ENCODE results near the gene BMP2.

Gene BMP2

DNA sequence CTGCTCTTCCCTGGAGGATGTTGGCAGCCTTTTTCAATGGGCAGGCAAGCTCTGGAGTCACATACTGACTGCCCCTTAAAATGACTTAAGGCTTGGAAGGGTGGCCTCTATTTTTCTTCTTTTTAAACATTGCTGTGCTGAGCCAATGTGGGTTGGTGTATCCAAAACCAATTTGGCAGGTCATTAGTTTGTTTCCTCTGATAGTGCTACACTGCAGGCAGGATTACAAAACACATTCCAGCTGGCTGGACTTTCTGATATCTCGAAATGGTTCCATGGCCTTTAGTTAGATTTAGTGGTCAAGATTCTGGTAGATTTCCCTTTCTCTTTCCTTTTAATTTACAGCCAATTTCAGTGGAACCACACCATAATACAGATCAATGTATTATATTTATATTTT lies 28.1 kb upstream of the BMP2 start:
- H3K36me3 ChIP-seq (ENCODE audit: control insufficient read depth in 5 of 5, insufficient read depth in 5 of 5, low read length in 5 of 5) = no peaks in the 10 kb centered on the region
- no peak overlapping the region for H3K4me3 ChIP-seq (ENCODE audit: low read depth in 1 of 5, low read length in 5 of 5)
- H3K27ac ChIP-seq (ENCODE audit: low read depth, low read length) = no peak overlapping the region
- H3K27me3 ChIP-seq (ENCODE audit: control insufficient read depth in 5 of 5, insufficient read depth in 4 of 5, low read length in 5 of 5) = no peaks in the 10 kb centered on the region
- peaks cover 0 to 5% (median 0%) of the 10 kb centered on the region in 5 donors for H3K9me3 ChIP-seq (ENCODE audit: control insufficient read depth in 5 of 5, low read length in 5 of 5)
- H3K4me1 ChIP-seq (ENCODE audit: control insufficient read depth in 5 of 5, insufficient read depth in 5 of 5, low read length in 5 of 5) = peaks cover 0 to 15% (median 8%) of the 10 kb centered on the region in 5 donors
- no peak overlapping the region for H3K9ac ChIP-seq (ENCODE audit: low read length in 5 of 5)

DNA sequence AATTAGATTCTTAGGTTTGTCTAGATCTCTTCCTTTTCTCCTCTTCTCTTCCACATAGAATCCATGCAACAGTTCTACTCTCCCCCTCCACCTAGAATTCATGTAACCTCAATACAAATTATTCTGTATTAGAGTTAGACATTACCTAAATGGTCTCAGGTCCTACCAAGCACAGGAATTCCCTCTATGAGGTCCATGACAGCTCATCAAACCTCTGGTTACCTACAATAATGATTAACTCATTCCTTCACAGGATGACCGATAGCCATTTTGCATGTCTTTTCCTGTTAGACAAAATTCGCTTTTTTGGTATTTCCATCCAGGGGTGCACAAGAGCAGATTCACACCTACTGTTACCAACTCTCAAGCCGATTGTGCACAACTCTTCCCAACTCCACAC lies 27.4 kb upstream of the BMP2 start:
- peaks cover 0 to under 1% (median 0%) of the 10 kb centered on the region in 5 donors for H3K9me3 ChIP-seq (ENCODE audit: control insufficient read depth in 5 of 5, low read length in 5 of 5)
- no peak overlapping the region for H3K4me3 ChIP-seq (ENCODE audit: low read depth in 1 of 5, low read length in 5 of 5)
- H3K9ac ChIP-seq (ENCODE audit: low read length in 5 of 5) = no peak overlapping the region
- peaks cover 0 to 15% (median 8%) of the 10 kb centered on the region in 5 donors for H3K4me1 ChIP-seq (ENCODE audit: control insufficient read depth in 5 of 5, insufficient read depth in 5 of 5, low read length in 5 of 5)
- no peaks in the 10 kb centered on the region for H3K36me3 ChIP-seq (ENCODE audit: control insufficient read depth in 5 of 5, insufficient read depth in 5 of 5, low read length in 5 of 5)
- H3K27ac ChIP-seq (ENCODE audit: low read depth, low read length) = no peak overlapping the region
- H3K27me3 ChIP-seq (ENCODE audit: control insufficient read depth in 5 of 5, insufficient read depth in 4 of 5, low read length in 5 of 5) = no peaks in the 10 kb centered on the region

DNA sequence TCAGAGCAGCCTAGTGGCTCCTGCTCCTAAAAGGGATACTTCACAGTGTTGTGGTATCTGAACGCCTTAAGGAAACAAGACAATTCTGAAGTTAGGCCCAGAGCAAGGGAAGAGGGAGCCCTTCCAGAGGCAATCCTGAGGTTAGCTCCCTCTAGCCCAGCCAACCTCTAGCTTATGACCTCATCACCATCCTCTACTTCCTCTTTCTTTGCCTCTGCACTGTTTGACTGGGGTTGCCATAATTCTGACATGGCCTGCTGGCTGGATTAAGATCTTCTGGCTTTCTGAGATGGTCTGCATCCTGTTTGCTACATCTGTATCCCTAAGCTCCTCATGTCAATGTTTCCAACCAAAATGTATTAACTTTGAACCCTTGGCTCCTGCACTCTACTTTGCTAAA lies 23.3 kb upstream of the BMP2 start:
- Histone ChIP-seq H3K9ac (ENCODE audit: low read length in 5 of 5) (no peak overlapping the region), H3K4me3 (ENCODE audit: low read depth in 1 of 5, low read length in 5 of 5) (no peak overlapping the region), H3K27ac (ENCODE audit: low read depth, low read length) (no peak overlapping the region), H3K4me1 (ENCODE audit: control insufficient read depth in 5 of 5, insufficient read depth in 5 of 5, low read length in 5 of 5) (peaks cover 0 to 6% (median 2%) of the 10 kb centered on the region in 5 donors), H3K27me3 (ENCODE audit: control insufficient read depth in 5 of 5, insufficient read depth in 4 of 5, low read length in 5 of 5) (peaks cover 0 to 2% (median 0%) of the 10 kb centered on the region in 5 donors), H3K36me3 (ENCODE audit: control insufficient read depth in 5 of 5, insufficient read depth in 5 of 5, low read length in 5 of 5) (no peaks in the 10 kb centered on the region), H3K9me3 (ENCODE audit: control insufficient read depth in 5 of 5, low read length in 5 of 5) (no peaks in the 10 kb centered on the region)

DNA sequence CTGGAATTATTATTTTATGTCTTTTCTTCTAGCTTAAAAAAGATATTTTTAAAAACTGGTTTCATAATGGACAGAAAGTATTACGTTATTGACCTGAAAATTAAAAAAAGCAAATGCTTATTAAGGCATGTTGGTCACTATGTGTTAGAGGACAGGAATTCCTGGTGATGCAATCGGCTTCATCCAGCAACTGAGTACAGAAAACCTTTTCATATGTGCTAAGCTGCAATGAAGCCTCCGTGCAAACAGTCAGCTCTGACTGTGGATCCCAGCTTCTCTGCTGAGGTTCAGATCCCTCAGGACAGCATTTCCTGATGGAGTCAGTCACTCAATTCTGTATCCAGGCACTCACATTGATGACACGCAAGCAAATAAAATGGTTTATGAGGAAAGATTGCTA lies 22.7 kb upstream of the BMP2 start:
- Histone ChIP-seq H3K4me1 (ENCODE audit: control insufficient read depth in 5 of 5, insufficient read depth in 5 of 5, low read length in 5 of 5) (peaks cover 0 to under 1% (median 0%) of the 10 kb centered on the region in 5 donors), H3K9ac (ENCODE audit: low read length in 5 of 5) (no peak overlapping the region)

DNA sequence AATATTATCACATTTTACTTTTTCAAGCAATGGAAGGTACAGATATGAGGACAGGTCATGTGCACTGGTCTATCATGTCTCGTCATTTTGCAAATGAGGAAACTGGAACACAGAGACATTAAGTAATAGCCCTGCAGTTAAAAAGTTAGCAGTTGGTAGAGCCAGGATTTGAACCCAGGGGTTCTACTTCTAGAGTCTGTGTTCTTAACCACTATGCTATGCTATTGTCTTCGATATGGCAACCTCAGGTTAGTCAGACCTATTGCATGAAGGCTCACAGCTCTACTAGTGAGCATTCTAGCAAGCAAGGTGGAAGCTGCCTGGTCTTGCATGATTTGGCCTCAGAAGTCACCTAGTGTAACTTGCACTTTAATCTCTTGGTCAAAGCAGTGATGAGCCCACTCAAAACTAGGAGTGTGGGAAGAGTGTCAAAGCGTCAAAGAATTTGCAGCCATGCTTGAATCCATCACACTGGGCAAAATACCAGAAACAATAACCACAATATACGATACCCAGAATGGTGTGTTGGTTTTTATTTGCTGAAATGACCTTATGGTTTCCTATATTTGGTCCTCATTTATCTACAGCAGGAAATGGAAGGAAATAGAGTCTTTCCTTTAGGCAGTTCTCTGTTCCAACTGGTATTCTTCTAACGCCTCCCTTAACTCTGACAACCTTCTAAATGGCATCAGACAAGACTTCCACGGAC lies 20.4 kb upstream of the BMP2 start:
- Histone ChIP-seq H3K9ac (ENCODE audit: low read length in 5 of 5) (no peak overlapping the region), H3K27me3 (ENCODE audit: control insufficient read depth in 5 of 5, insufficient read depth in 4 of 5, low read length in 5 of 5) (peaks cover 0 to 2% (median 0%) of the 10 kb centered on the region in 5 donors), H3K36me3 (ENCODE audit: control insufficient read depth in 5 of 5, insufficient read depth in 5 of 5, low read length in 5 of 5) (no peaks in the 10 kb centered on the region), H3K27ac (ENCODE audit: low read depth, low read length) (no peak overlapping the region), H3K4me1 (ENCODE audit: control insufficient read depth in 5 of 5, insufficient read depth in 5 of 5, low read length in 5 of 5) (no peaks in the 10 kb centered on the region), H3K4me3 (ENCODE audit: low read depth in 1 of 5, low read length in 5 of 5) (no peak overlapping the region), H3K9me3 (ENCODE audit: control insufficient read depth in 5 of 5, low read length in 5 of 5) (no peaks in the 10 kb centered on the region)

More for the DNA sequence above, 22.7 kb upstream of the BMP2 start:
- Histone ChIP-seq H3K27ac (ENCODE audit: low read depth, low read length) (no peak overlapping the region), H3K4me3 (ENCODE audit: low read depth in 1 of 5, low read length in 5 of 5) (no peak overlapping the region), H3K36me3 (ENCODE audit: control insufficient read depth in 5 of 5, insufficient read depth in 5 of 5, low read length in 5 of 5) (no peaks in the 10 kb centered on the region), H3K9me3 (ENCODE audit: control insufficient read depth in 5 of 5, low read length in 5 of 5) (no peaks in the 10 kb centered on the region), H3K27me3 (ENCODE audit: control insufficient read depth in 5 of 5, insufficient read depth in 4 of 5, low read length in 5 of 5) (peaks cover 0 to 2% (median 0%) of the 10 kb centered on the region in 5 donors)

DNA sequence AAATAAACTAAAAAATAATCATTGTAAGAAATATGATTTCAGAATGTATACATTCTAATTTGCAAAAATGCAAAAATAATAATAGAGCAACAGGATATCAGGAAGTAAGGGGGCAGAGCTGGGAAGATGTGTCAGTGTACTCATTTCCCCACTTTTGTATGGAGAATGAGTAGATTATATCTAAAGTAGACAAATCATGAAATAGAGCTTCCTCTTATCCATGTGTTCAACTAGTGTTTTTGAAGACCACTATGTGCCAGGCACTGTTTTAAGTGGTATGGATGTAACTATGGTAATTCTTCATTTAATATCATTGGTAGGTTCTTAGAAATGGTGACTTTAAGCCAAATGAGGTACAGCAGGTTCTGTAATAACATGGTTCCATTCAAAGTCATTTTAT lies 17.0 kb upstream of the BMP2 start:
- no peaks in the 10 kb centered on the region for H3K36me3 ChIP-seq (ENCODE audit: control insufficient read depth in 5 of 5, insufficient read depth in 5 of 5, low read length in 5 of 5)
- H3K27ac ChIP-seq (ENCODE audit: low read depth, low read length) = no peak overlapping the region
- no peak overlapping the region for H3K4me3 ChIP-seq (ENCODE audit: low read depth in 1 of 5, low read length in 5 of 5)
- no peak overlapping the region for H3K9ac ChIP-seq (ENCODE audit: low read length in 5 of 5)
- H3K27me3 ChIP-seq (ENCODE audit: control insufficient read depth in 5 of 5, insufficient read depth in 4 of 5, low read length in 5 of 5) = peaks cover 0 to 2% (median 0%) of the 10 kb centered on the region in 5 donors
- no peaks in the 10 kb centered on the region for H3K4me1 ChIP-seq (ENCODE audit: control insufficient read depth in 5 of 5, insufficient read depth in 5 of 5, low read length in 5 of 5)
- peaks cover 0 to 3% (median 0%) of the 10 kb centered on the region in 5 donors for H3K9me3 ChIP-seq (ENCODE audit: control insufficient read depth in 5 of 5, low read length in 5 of 5)

DNA sequence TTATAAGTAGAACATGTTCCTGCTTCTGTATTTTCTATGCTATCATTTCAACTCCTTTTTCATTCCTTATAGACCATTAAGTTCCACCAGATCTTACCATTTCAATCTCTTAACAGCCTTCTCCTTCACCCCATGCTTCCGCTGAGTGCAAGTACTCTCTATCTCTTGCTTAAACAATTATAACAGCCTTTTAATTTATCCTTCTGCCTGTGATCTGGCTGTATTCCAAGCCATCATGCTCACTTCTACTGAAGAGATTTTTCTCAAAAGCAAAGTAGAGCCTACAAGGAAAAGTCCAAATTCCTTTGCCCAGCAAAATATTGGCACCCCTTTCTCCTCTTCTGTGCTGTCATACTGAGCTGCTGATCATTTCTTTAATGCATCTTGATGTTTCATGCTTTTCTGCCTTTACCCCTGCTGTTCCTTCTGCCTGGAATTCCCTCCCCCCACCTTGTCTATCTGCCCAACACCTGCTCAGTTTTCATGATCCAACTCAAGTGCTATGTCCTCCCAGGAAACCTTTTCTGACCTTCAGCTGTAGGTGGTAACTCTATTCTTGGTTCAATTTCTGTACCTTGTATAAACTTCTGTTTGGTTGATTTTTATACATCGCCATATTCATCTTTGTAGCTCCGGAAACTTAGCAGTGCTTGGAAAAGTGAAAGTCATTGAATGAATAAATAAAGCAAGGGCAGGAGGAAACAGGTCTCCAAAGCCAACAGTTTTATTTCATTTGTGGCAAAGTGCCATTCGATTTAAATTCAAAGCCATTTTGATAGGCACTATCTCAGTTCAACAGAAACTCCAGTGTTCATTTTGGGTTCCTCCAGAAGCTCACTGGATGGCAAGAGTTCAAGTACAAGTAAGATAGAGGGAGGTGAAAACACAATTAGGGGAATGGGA lies 10.5 kb upstream of the BMP2 start:
- Histone ChIP-seq H3K27me3 (ENCODE audit: control insufficient read depth in 5 of 5, insufficient read depth in 4 of 5, low read length in 5 of 5) (peaks cover 0 to 3% (median 0%) of the 10 kb centered on the region in 5 donors), H3K9ac (ENCODE audit: low read length in 5 of 5) (no peak overlapping the region), H3K4me3 (ENCODE audit: low read depth in 1 of 5, low read length in 5 of 5) (no peak overlapping the region), H3K9me3 (ENCODE audit: control insufficient read depth in 5 of 5, low read length in 5 of 5) (peaks cover 0 to 3% (median 0%) of the 10 kb centered on the region in 5 donors), H3K4me1 (ENCODE audit: control insufficient read depth in 5 of 5, insufficient read depth in 5 of 5, low read length in 5 of 5) (no peaks in the 10 kb centered on the region), H3K27ac (ENCODE audit: low read depth, low read length) (no peak overlapping the region), H3K36me3 (ENCODE audit: control insufficient read depth in 5 of 5, insufficient read depth in 5 of 5, low read length in 5 of 5) (no peaks in the 10 kb centered on the region)

DNA sequence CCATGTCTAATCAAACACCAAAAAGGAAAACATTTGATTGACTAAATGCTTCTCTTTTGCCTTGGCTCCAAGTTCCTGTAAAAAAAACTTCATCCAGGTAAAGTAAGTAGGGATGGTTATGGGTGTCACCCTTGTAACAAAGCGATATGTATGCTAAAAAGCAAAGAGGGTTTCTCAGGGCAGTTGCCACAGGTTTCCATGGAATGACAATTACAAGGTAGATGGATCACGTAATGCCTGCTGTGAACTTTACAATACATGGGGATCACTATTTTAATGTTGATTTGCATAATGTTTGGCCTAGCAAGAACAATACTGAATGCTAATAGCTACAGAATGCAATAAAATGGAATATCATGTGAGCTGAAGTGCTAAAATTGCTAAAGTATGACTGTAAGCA lies 2.9 kb upstream of the BMP2 start:
- Histone ChIP-seq H3K9ac (ENCODE audit: low read length in 5 of 5) (no peak overlapping the region), H3K27me3 (ENCODE audit: control insufficient read depth in 5 of 5, insufficient read depth in 4 of 5, low read length in 5 of 5) (peaks cover 0 to 3% (median under 1%) of the 10 kb centered on the region in 5 donors), H3K27ac (ENCODE audit: low read depth, low read length) (no peak overlapping the region), H3K4me3 (ENCODE audit: low read depth in 1 of 5, low read length in 5 of 5) (no peak overlapping the region), H3K36me3 (ENCODE audit: control insufficient read depth in 5 of 5, insufficient read depth in 5 of 5, low read length in 5 of 5) (no peaks in the 10 kb centered on the region), H3K9me3 (ENCODE audit: control insufficient read depth in 5 of 5, low read length in 5 of 5) (no peaks in the 10 kb centered on the region), H3K4me1 (ENCODE audit: control insufficient read depth in 5 of 5, insufficient read depth in 5 of 5, low read length in 5 of 5) (peaks cover 0 to 26% (median 18%) of the 10 kb centered on the region in 5 donors)

DNA sequence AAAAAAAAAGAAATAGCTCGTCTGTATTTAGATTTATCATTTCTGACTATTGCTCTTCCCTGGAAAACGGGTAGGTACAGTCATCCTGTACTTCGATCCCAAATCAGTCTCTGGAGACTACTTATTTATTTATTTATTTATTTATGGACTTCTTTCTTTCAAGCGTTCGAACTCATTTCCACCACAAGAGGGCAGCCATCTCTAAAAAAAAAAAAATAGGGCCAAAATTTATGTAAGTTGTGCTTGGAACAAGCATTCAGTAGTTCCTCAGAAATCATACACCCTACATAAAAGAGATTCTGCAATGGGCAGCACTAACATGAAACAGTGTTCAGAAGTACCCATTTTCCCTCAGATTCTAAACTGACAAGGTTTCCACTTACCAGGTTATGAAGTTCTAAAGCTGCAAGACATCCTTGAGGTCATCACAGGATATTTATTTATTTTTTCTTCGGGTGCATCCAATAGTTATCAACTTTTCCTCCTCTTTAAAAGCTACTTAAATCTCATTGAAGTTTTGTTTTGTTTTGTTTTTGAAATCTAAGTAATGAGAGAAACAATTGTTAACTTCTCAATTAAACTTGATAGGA lies 1.9 kb upstream of the BMP2 start:
- no peak overlapping the region for H3K4me3 ChIP-seq (ENCODE audit: low read depth in 1 of 5, low read length in 5 of 5)
- H3K9me3 ChIP-seq (ENCODE audit: control insufficient read depth in 5 of 5, low read length in 5 of 5) = no peaks in the 10 kb centered on the region
- no peak overlapping the region for H3K9ac ChIP-seq (ENCODE audit: low read length in 5 of 5)
- H3K27ac ChIP-seq (ENCODE audit: low read depth, low read length) = no peak overlapping the region
- no peaks in the 10 kb centered on the region for H3K36me3 ChIP-seq (ENCODE audit: control insufficient read depth in 5 of 5, insufficient read depth in 5 of 5, low read length in 5 of 5)
- peaks cover 0 to 35% (median 28%) of the 10 kb centered on the region in 5 donors for H3K4me1 ChIP-seq (ENCODE audit: control insufficient read depth in 5 of 5, insufficient read depth in 5 of 5, low read length in 5 of 5)
- H3K27me3 ChIP-seq (ENCODE audit: control insufficient read depth in 5 of 5, insufficient read depth in 4 of 5, low read length in 5 of 5) = peaks cover 0 to 5% (median 3%) of the 10 kb centered on the region in 5 donors
